GM12878 (cell line): ENCODE data around the gene TMEM61. TPM values are rescaled to one million over a fixed set of nuclear protein-coding genes. Genes with fewer than 3 reads are reported as not detected.

Experiments used
- ATAC-seq: fragments of 200-7000 bp; cut with Tn5 transposase; 3 replicates; pipeline ENCODE4 v1.9.1; 2020; ENCODE audit warnings: mild to moderate bottlenecking, moderate library complexity
- BruUV-seq: library from RNA; stranded (reverse); fragments of 400-500 nt; replicated peaks from 2 replicates; lab custom pipeline; 2021; lab: Mats Ljungman, UMichigan
- CTCF ChIA-PET: fragments of 300-600 bp; sonication (Branson Sonifier 250); formaldehyde crosslinking; extraction: SDS; loops from one replicate; lab custom pipeline; 2021; ENCODE audit warnings: inconsistent platforms; lab: Yijun Ruan, JAX
- POLR2A ChIA-PET: fragments of 350-600 bp; formaldehyde crosslinking; extraction: SDS; loops from one replicate; lab custom pipeline; 2021; ENCODE audit warnings: inconsistent platforms; lab: Charles Lee
- RAD21 ChIA-PET: fragments of 300-600 bp; sonication (Branson Sonifier 250); formaldehyde crosslinking; loops from one replicate; lab custom pipeline; 2023; ENCODE audit warnings: antibody characterized with exemption; ENCODE audit not compliant: unreplicated experiment; lab: Charles Lee
- SMC1A ChIA-PET: fragments of 300-600 bp; sonication (Branson Sonifier 250); formaldehyde crosslinking; loops from one replicate; lab custom pipeline; 2023; ENCODE audit not compliant: unreplicated experiment, uncharacterized antibody; lab: Charles Lee
- DNase-seq: peaks from one replicate; pipeline ENCODE4 v3.0.0-alpha.2; 2011; ENCODE audit warnings: low read depth, low spot score
- FAIRE-seq: peaks from 3 replicates; lab custom pipeline; 2011; peaks lifted over from hg19 to GRCh38; lab: Jason Lieb, UNC
- H2AFZ ChIP-seq: 2 replicates; pipeline ENCODE4 v1.6.0; 2011; ENCODE audit warnings: low read depth, low read length, control low read depth; ENCODE audit not compliant: control insufficient read depth
- H3K27ac ChIP-seq: 2 replicates; pipeline ENCODE4 v1.5.1; 2011; ENCODE audit warnings: control low read depth; ENCODE audit not compliant: control insufficient read depth, insufficient read depth
- H3K27me3 ChIP-seq, 2 experiments: replicated peaks in 1 of 2; 2 replicates each; pipeline versions ENCODE4 v1.6.0 to v1.6.1; 2011; ENCODE audit warnings: low read length in 1 of 2; ENCODE audit not compliant: control insufficient read depth in 2 of 2, insufficient read depth in 2 of 2
- H3K36me3 ChIP-seq, 2 experiments: 2 replicates each; pipeline ENCODE4 v1.5.1; 2011; ENCODE audit warnings: low read length in 1 of 2; ENCODE audit not compliant: control insufficient read depth in 2 of 2, insufficient read depth in 2 of 2
- H3K4me1 ChIP-seq: 2 replicates; pipeline ENCODE4 v1.6.1; 2011; ENCODE audit warnings: mild to moderate bottlenecking, low read length, moderate library complexity, mixed read lengths; ENCODE audit not compliant: control insufficient read depth, insufficient read depth
- H3K4me2 ChIP-seq: 2 replicates; pipeline ENCODE4 v1.6.0; 2011; ENCODE audit warnings: control low read depth; ENCODE audit not compliant: control insufficient read depth, insufficient read depth
- H3K4me3 ChIP-seq: fragments of 200-600 bp; sonication (generic); 2 replicates; pipeline ENCODE4 v1.5.1; 2016
- H3K79me2 ChIP-seq: 2 replicates; pipeline ENCODE4 v1.6.0; 2011; ENCODE audit warnings: low read length; ENCODE audit not compliant: control insufficient read depth, insufficient read depth
- H3K9ac ChIP-seq: 2 replicates; pipeline ENCODE4 v1.8.0; 2011; ENCODE audit warnings: low read length, control low read depth, mixed read lengths; ENCODE audit not compliant: control insufficient read depth, insufficient read depth
- H3K9me3 ChIP-seq: replicated peaks from 3 replicates; pipeline ENCODE4 v1.5.1; 2011; ENCODE audit warnings: mild to moderate bottlenecking, low read length; ENCODE audit not compliant: control insufficient read depth, insufficient read depth
- H4K20me1 ChIP-seq: 2 replicates; pipeline ENCODE4 v1.6.0; 2011; ENCODE audit not compliant: control insufficient read depth, insufficient read depth
- BHLHE40 ChIP-seq, 2 experiments: fragments of 450-650 bp in 1 of 2; IDR thresholded peaks; 2 replicates each; pipeline ENCODE4 v1.6.1; 2011 to 2017; ENCODE audit warnings: low read depth in 2 of 2, borderline replicate concordance in 1 of 2, improper control_type of control experiment in 1 of 2, low read length in 1 of 2, mild to moderate bottlenecking in 1 of 2
- CHD1 ChIP-seq: IDR thresholded peaks from 2 replicates; pipeline ENCODE4 v1.6.1; 2012; ENCODE audit warnings: low read depth, low read length, improper control_type of control experiment
- DPF2 ChIP-seq: fragments of 450-650 bp; IDR thresholded peaks from 2 replicates; pipeline ENCODE4 v1.6.1; 2017; ENCODE audit warnings: mild to moderate bottlenecking
- IKZF1 ChIP-seq: fragments of 450-650 bp; conservative IDR thresholded peaks from 2 replicates; pipeline ENCODE4 v1.6.1; 2017; ENCODE audit warnings: antibody characterized with exemption, mild to moderate bottlenecking
- KAT2A ChIP-seq: conservative IDR thresholded peaks from 2 replicates; pipeline ENCODE4 v1.6.1; 2011; ENCODE audit warnings: low read depth, low read length; ENCODE audit not compliant: control insufficient read depth
- KDM1A ChIP-seq: fragments of 200-600 bp; sonication (generic); IDR thresholded peaks from 2 replicates; pipeline ENCODE4 v1.6.1; 2016; ENCODE audit warnings: borderline replicate concordance
- RCOR1 ChIP-seq: conservative IDR thresholded peaks from 2 replicates; pipeline ENCODE4 v1.6.1; 2012; ENCODE audit warnings: low read depth, low read length, improper control_type of control experiment
- YY1 ChIP-seq: IDR thresholded peaks from 2 replicates; pipeline ENCODE4 v1.6.1; 2011; ENCODE audit warnings: low read depth, mild to moderate bottlenecking, low read length
- WGBS: methylation state at CpG from one replicate; pipeline ENCODE4 v1.1.6; 2016; ENCODE audit warnings: low lambda C conversion rate; ENCODE audit not compliant: insufficient replicate concordance, insufficient coverage; ENCODE audit errors: missing lambda C conversion rate; 5-methylcytosine and 5-hydroxymethylcytosine counted together
- in situ Hi-C: fragments of 300-500 bp; cut with MboI; formaldehyde crosslinking; loops from 9 replicates; pipeline ENCODE4 v1.14.3; 2018; ENCODE audit warnings: mixed read lengths
- intact Hi-C: fragments of 100-400 bp; cut with micrococcal nuclease; formaldehyde crosslinking; loops from one replicate; pipeline ENCODE4 v1.14.2; 2022; ENCODE audit not compliant: unreplicated experiment
- polyA plus RNA-seq, 11 experiments: library from polyadenylated mRNA; depleted of rRNA in 4 of 11; unstranded in 6 of 11; stranded (reverse) in 5 of 11; fragments of >200 nt; fragmentation: Nextera tagmentation in 4 of 11; fragmentation: Illumina TruSeq in 1 of 11; extraction: Ambion mirVana in 4 of 11; extraction: Trizol in 1 of 11; gene quantifications; 1 replicate in 1 of 11; 2 replicates in 10 of 11; pipeline versions ENCODE4 v1.2.1 to v1.2.3, GENCODE V29; 2011 to 2016; ENCODE audit warnings: inconsistent platforms in 2 of 11, missing spikeins in 2 of 11, low read depth in 1 of 11
- total RNA-seq, 4 experiments: library from RNA; depleted of rRNA in 3 of 4; stranded (reverse); fragments of >200 nt in 3 of 4; fragmentation: Illumina TruSeq in 1 of 4; extraction: Trizol in 1 of 4; gene quantifications; 2 replicates each; pipeline versions ENCODE4 v1.2.1 to v1.2.3, GENCODE V29; 2013 to 2021
- TF ChIP-seq, protein P1 (sequence below): fragments of 450-650 bp; formaldehyde crosslinking; IDR thresholded peaks from 2 replicates; pipeline ENCODE4 v1.4.0; 2022; ENCODE audit warnings: mild to moderate bottlenecking, moderate library complexity
- TF ChIP-seq, protein P2 (sequence below): fragments of 450-650 bp; conservative IDR thresholded peaks from 2 replicates; pipeline ENCODE4 v1.6.1; 2017; ENCODE audit warnings: mild to moderate bottlenecking, moderate library complexity
- TF ChIP-seq, protein P3 (sequence below): IDR thresholded peaks from 2 replicates; pipeline ENCODE4 v1.6.1; 2012; ENCODE audit warnings: low read depth, low read length, improper control_type of control experiment
- TF ChIP-seq, protein P4 (sequence below): IDR thresholded peaks from 2 replicates; pipeline ENCODE4 v1.6.1; 2012; ENCODE audit warnings: improper control_type of control experiment, low read depth, low read length; ENCODE audit not compliant: insufficient replicate concordance

The TMEM61 gene
- total and polyA plus RNA-seq, 10 of the 15 experiments (the other 5 are each of a cell fraction or from before 2014, with no cell fraction given) = not detected

DNA sequence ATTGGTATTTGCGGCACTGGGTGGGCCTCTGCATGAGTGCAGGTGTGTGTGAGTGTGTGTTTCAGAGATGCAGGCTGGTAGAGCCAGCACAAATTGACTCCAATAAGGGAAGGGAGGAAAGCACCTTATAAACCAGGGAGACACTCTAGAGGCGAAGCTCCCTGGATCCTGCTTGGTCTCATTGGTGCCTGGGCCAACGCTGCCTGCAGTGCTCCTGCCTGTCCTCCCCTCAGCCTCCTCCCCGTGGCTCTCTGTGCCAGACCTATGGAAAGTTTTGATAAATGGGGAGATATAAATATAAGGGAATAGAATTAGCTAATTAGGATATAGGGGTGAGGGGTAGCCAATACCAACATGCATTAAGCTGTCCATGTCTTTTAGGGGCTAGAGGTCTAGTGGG lies 20.9 kb downstream of the TMEM61 start:
- ATAC-seq = no peak
- WGBS = 32% methylated on average over 4 of the region's 4 CpGs
- Histone ChIP-seq H3K4me2 (no peak overlapping the region), H3K79me2 (no peaks in the 10 kb centered on the region), H3K4me3 (no peak overlapping the region), H3K27me3 (peaks cover 2 to 5% of the 10 kb centered on the region in 2 experiments), H4K20me1 (no peaks in the 10 kb centered on the region), H3K4me1 (no peaks in the 10 kb centered on the region), H2AFZ (no peak overlapping the region), H3K9ac (no peak overlapping the region), H3K36me3 (no peaks in the 10 kb centered on the region), H3K27ac (no peak overlapping the region), H3K9me3 (no peaks in the 10 kb centered on the region)
- SMC1A ChIA-PET = interaction anchor here (0.7 to 2.8 kb wide), 3 partner anchors 15 to 56 kb away, joined by 3 to 12 read pairs (median 3); no protein-coding TSS in a partner anchor
- in situ Hi-C loops = no loop called here
- BruUV-seq = no TSS peak
- POLR2A ChIA-PET = no interaction called here
- CTCF ChIA-PET = interaction anchor here (0.8 to 19.5 kb wide), 3 partner anchors 9 to 53 kb away, joined by 3 to 436 read pairs (median 4); no protein-coding TSS in a partner anchor
- intact Hi-C loops = no loop called here
- no peak for FAIRE-seq
- DNase-seq = no peak
- RAD21 ChIA-PET = interaction anchor here (0.7 to 1.7 kb wide), 2 partner anchors 51 to 55 kb away, joined by 4 to 5 read pairs; no protein-coding TSS in a partner anchor
- TF ChIP-seq BHLHE40 (IDR thresholded peaks at IDR 0.05; ENCODE audit: borderline replicate concordance in 1 of 2, low read depth in 2 of 2, low read length in 1 of 2) (no peak), KAT2A (no peak), RCOR1 (no peak), DPF2 (no peak), IKZF1 (no peak), CHD1 (no peak), YY1 (no peak), KDM1A (no peak)
- TF ChIP-seq, protein P1, sequence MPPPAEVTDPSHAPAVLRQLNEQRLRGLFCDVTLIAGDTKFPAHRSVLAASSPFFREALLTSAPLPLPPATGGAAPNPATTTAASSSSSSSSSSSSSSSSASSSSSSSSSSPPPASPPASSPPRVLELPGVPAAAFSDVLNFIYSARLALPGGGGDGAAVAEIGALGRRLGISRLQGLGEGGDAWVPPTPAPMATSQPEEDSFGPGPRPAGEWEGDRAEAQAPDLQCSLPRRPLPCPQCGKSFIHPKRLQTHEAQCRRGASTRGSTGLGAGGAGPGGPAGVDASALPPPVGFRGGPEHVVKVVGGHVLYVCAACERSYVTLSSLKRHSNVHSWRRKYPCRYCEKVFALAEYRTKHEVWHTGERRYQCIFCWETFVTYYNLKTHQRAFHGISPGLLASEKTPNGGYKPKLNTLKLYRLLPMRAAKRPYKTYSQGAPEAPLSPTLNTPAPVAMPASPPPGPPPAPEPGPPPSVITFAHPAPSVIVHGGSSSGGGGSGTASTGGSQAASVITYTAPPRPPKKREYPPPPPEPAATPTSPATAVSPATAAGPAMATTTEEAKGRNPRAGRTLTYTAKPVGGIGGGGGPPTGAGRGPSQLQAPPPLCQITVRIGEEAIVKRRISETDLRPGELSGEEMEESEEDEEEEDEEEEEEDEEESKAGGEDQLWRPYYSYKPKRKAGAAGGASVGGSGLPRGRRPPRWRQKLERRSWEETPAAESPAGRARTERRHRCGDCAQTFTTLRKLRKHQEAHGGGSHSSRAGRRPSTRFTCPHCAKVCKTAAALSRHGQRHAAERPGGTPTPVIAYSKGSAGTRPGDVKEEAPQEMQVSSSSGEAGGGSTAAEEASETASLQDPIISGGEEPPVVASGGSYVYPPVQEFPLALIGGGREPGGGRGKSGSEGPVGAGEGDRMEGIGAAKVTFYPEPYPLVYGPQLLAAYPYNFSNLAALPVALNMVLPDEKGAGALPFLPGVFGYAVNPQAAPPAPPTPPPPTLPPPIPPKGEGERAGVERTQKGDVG = no peak
- TF ChIP-seq, protein P2, sequence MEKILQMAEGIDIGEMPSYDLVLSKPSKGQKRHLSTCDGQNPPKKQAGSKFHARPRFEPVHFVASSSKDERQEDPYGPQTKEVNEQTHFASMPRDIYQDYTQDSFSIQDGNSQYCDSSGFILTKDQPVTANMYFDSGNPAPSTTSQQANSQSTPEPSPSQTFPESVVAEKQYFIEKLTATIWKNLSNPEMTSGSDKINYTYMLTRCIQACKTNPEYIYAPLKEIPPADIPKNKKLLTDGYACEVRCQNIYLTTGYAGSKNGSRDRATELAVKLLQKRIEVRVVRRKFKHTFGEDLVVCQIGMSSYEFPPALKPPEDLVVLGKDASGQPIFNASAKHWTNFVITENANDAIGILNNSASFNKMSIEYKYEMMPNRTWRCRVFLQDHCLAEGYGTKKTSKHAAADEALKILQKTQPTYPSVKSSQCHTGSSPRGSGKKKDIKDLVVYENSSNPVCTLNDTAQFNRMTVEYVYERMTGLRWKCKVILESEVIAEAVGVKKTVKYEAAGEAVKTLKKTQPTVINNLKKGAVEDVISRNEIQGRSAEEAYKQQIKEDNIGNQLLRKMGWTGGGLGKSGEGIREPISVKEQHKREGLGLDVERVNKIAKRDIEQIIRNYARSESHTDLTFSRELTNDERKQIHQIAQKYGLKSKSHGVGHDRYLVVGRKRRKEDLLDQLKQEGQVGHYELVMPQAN = no peak
- TF ChIP-seq, protein P3, sequence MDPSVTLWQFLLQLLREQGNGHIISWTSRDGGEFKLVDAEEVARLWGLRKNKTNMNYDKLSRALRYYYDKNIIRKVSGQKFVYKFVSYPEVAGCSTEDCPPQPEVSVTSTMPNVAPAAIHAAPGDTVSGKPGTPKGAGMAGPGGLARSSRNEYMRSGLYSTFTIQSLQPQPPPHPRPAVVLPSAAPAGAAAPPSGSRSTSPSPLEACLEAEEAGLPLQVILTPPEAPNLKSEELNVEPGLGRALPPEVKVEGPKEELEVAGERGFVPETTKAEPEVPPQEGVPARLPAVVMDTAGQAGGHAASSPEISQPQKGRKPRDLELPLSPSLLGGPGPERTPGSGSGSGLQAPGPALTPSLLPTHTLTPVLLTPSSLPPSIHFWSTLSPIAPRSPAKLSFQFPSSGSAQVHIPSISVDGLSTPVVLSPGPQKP = no peak
- TF ChIP-seq, protein P4, sequence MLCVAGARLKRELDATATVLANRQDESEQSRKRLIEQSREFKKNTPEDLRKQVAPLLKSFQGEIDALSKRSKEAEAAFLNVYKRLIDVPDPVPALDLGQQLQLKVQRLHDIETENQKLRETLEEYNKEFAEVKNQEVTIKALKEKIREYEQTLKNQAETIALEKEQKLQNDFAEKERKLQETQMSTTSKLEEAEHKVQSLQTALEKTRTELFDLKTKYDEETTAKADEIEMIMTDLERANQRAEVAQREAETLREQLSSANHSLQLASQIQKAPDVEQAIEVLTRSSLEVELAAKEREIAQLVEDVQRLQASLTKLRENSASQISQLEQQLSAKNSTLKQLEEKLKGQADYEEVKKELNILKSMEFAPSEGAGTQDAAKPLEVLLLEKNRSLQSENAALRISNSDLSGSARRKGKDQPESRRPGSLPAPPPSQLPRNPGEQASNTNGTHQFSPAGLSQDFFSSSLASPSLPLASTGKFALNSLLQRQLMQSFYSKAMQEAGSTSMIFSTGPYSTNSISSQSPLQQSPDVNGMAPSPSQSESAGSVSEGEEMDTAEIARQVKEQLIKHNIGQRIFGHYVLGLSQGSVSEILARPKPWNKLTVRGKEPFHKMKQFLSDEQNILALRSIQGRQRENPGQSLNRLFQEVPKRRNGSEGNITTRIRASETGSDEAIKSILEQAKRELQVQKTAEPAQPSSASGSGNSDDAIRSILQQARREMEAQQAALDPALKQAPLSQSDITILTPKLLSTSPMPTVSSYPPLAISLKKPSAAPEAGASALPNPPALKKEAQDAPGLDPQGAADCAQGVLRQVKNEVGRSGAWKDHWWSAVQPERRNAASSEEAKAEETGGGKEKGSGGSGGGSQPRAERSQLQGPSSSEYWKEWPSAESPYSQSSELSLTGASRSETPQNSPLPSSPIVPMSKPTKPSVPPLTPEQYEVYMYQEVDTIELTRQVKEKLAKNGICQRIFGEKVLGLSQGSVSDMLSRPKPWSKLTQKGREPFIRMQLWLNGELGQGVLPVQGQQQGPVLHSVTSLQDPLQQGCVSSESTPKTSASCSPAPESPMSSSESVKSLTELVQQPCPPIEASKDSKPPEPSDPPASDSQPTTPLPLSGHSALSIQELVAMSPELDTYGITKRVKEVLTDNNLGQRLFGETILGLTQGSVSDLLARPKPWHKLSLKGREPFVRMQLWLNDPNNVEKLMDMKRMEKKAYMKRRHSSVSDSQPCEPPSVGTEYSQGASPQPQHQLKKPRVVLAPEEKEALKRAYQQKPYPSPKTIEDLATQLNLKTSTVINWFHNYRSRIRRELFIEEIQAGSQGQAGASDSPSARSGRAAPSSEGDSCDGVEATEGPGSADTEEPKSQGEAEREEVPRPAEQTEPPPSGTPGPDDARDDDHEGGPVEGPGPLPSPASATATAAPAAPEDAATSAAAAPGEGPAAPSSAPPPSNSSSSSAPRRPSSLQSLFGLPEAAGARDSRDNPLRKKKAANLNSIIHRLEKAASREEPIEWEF = no peak
